ENCODE results near the gene SEC24A.
"Not testable (repeated sequence)": the region's sequence is repeated elsewhere in the genome, so short reads cannot be mapped to it uniquely, and the experiment has no call there.

Gene SEC24A

GRCh38 chr5:134758504-134759341, 110.1 kb downstream of the SEC24A start, which contains the start of gene DDX46:
TSS of gene DDX46 (plus strand) at chr5:134758779. CDS start at chr5:134758939, 160 bp downstream.
- DNase-seq, result peak; percentile 97

- not testable (repeated sequence) for DNase-seq
Measured at GRCh38 chr5:134767528-134768291, 119.1 kb downstream of the SEC24A start.

GRCh38 chr5:134769206-134769605, 120.6 kb downstream of the SEC24A start:
- DNase-seq, result no peak

DNA sequence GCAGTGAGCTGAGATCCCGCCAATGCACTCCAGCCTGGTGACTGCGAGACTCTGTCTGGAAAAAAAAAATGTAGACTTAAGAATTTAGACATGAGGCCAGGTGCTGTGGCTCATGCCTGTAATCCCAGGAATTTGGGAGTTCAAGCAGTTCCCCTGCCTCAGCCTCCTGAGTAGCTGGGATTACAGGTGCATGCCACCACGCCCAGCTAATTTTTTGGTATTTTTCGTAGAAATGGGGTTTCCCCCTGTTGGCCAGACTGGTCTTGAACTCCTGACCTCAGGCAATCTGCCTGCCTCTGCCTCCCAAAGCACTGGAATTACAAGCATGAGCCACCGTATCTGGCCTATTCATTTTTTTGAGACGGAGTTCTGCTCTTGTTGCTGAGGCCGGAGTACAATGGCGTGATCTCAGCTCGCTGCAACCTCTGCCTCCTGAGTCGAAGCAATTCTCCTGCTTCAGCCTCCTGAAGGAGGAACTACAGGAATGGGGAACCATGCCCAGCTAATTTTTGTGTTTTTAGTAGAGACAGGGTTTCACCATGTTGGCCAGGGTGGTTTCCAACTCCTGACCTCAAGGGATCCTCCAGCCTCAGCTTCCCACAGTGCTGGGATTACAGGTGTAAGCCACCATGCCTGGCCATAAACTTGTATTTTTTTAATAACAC, 124.0 kb downstream of the SEC24A start:
- DNase-seq, result no peak

- DNase-seq, result no peak
Measured at GRCh38 chr5:134777366-134777765, 128.8 kb downstream of the SEC24A start.
